ENCODE results near the gene RSF1. TPM values are rescaled to one million over a fixed set of nuclear protein-coding genes. Genes with fewer than 3 reads are reported as not detected.

RSF1 gene
- total RNA-seq, 1 donor from 2014 or later, result 70.3 TPM

- DNase-seq (ENCODE audit: low spot score), result no peak
Measured at GRCh38 chr11:77801477-77801876, 19.0 kb downstream of the RSF1 start.

GRCh38 chr11:77800449-77800848 is 20.1 kb downstream of the RSF1 start:
- no peak for DNase-seq (ENCODE audit: low spot score)

GRCh38 chr11:77799338-77799737 is 21.2 kb downstream of the RSF1 start:
- no peak for DNase-seq (ENCODE audit: low spot score)

- no peak for DNase-seq (ENCODE audit: low spot score)
Measured at GRCh38 chr11:77793972-77794371, 26.6 kb downstream of the RSF1 start.

GRCh38 chr11:77791301-77791700 is 29.2 kb downstream of the RSF1 start:
- DNase-seq (ENCODE audit: low spot score), result no peak

- DNase-seq (ENCODE audit: low spot score), result no peak
Measured at GRCh38 chr11:77789731-77790476, 30.6 kb downstream of the RSF1 start.

GRCh38 chr11:77789061-77789730 is 31.3 kb downstream of the RSF1 start:
- DNase-seq (ENCODE audit: low spot score), result no peak

GRCh38 chr11:77784572-77784971 is 36.0 kb downstream of the RSF1 start:
- no peak for DNase-seq (ENCODE audit: low spot score)

- no peak for DNase-seq (ENCODE audit: low spot score)
Measured at GRCh38 chr11:77783025-77783424, 37.5 kb downstream of the RSF1 start.

GRCh38 chr11:77779935-77780334 is 40.6 kb downstream of the RSF1 start:
- DNase-seq (ENCODE audit: low spot score), result no peak

- DNase-seq (ENCODE audit: low spot score), result no peak
Measured at GRCh38 chr11:77778549-77778948, 42.0 kb downstream of the RSF1 start.

GRCh38 chr11:77778118-77778517 is 42.4 kb downstream of the RSF1 start:
- no peak for DNase-seq (ENCODE audit: low spot score)

- DNase-seq (ENCODE audit: low spot score), result no peak
Measured at GRCh38 chr11:77776455-77776854, 44.1 kb downstream of the RSF1 start.

- no peak for DNase-seq (ENCODE audit: low spot score)
Measured at GRCh38 chr11:77775936-77776335, 44.6 kb downstream of the RSF1 start.

GRCh38 chr11:77771135-77771534 is 49.4 kb downstream of the RSF1 start:
- DNase-seq (ENCODE audit: low spot score), result no peak

GRCh38 chr11:77770629-77771028 is 49.9 kb downstream of the RSF1 start:
- DNase-seq (ENCODE audit: low spot score), result no peak

GRCh38 chr11:77762426-77762825 is 58.1 kb downstream of the RSF1 start:
- no peak for DNase-seq (ENCODE audit: low spot score)

- DNase-seq (ENCODE audit: low spot score), result no peak
Measured at GRCh38 chr11:77761491-77761890, 59.0 kb downstream of the RSF1 start.

GRCh38 chr11:77758331-77758730 is 62.2 kb downstream of the RSF1 start:
- no peak for DNase-seq (ENCODE audit: low spot score)

GRCh38 chr11:77753230-77753629 is 67.3 kb downstream of the RSF1 start:
- no peak for DNase-seq (ENCODE audit: low spot score)

GRCh38 chr11:77752516-77752915 is 68.0 kb downstream of the RSF1 start:
- DNase-seq (ENCODE audit: low spot score), result no peak

- no peak for DNase-seq (ENCODE audit: low spot score)
Measured at GRCh38 chr11:77750394-77751156, 69.9 kb downstream of the RSF1 start.

GRCh38 chr11:77749232-77749631 is 71.3 kb downstream of the RSF1 start:
- DNase-seq (ENCODE audit: low spot score), result no peak
